HepG2 (cell line): Measurements from ENCODE around the gene NAIF1. TPM values are rescaled to one million over a fixed set of nuclear protein-coding genes. Genes with fewer than 3 reads are reported as not detected.
"Not testable (repeated sequence)": the region's sequence is repeated elsewhere in the genome, so short reads cannot be mapped to it uniquely, and the experiment has no call there.

Experiments
- ATAC-seq: fragments of 200-7000 bp; cut with Tn5 transposase; 3 replicates; pipeline ENCODE4 v1.9.1; 2020; ENCODE audit warnings: mild to moderate bottlenecking, moderate library complexity
- BruUV-seq: library from RNA; stranded (reverse); fragments of 400-500 nt; replicated peaks from 2 replicates; lab custom pipeline; 2021; lab: Mats Ljungman, UMichigan
- CTCF ChIA-PET: fragments of 300-600 bp; formaldehyde crosslinking; extraction: SDS; loops from one replicate; lab custom pipeline; 2021; ENCODE audit warnings: low total read pairs, inconsistent platforms, low intra/inter-chr PET ratio; lab: Yijun Ruan, JAX
- POLR2A ChIA-PET: fragments of 350-600 bp; sonication (Branson Sonifier 250); formaldehyde crosslinking; loops from one replicate; lab custom pipeline; 2020; ENCODE audit warnings: antibody characterized with exemption, inconsistent platforms; lab: Yijun Ruan, JAX
- DNase-seq: peaks from one replicate; pipeline ENCODE4 v3.0.0-alpha.2; 2015; ENCODE audit warnings: low spot score
- FAIRE-seq: peaks from 3 replicates; lab custom pipeline; 2011; peaks lifted over from hg19 to GRCh38; lab: Jason Lieb, UNC
- H2AFZ ChIP-seq: one replicate; pipeline ENCODE4 v1.6.1; 2011; ENCODE audit warnings: low read length, inconsistent platforms
- H3K27ac ChIP-seq: fragments of 300-600 bp; 3 replicates; pipeline ENCODE4 v1.8.0; 2011; ENCODE audit warnings: mixed run types, mild to moderate bottlenecking, mixed read lengths, low read length, inconsistent platforms; ENCODE audit not compliant: insufficient read depth; ENCODE audit errors: extremely low read length
- H3K27me3 ChIP-seq, 2 experiments: fragments of 200-600 bp in 1 of 2; 2 replicates in 1 of 2; 3 replicates in 1 of 2; pipeline versions ENCODE4 v1.6.0 to v1.8.0; 2011; ENCODE audit warnings: low read length in 2 of 2, mild to moderate bottlenecking in 2 of 2, moderate library complexity in 2 of 2, inconsistent platforms in 1 of 2; ENCODE audit not compliant: insufficient read depth in 2 of 2, control insufficient read depth in 1 of 2
- H3K36me3 ChIP-seq, 2 experiments: fragments of 200-600 bp in 1 of 2; replicated peaks in 1 of 2; 2 replicates in 1 of 2; 3 replicates in 1 of 2; pipeline versions ENCODE4 v1.5.1 to v1.8.0; 2011; ENCODE audit warnings: low read length in 2 of 2, inconsistent platforms in 1 of 2; ENCODE audit not compliant: insufficient read depth in 2 of 2, control insufficient read depth in 1 of 2
- H3K4me1 ChIP-seq: 2 replicates; pipeline ENCODE4 v1.5.1; 2012; ENCODE audit warnings: low read length, inconsistent platforms; ENCODE audit not compliant: insufficient read depth
- H3K4me2 ChIP-seq: 2 replicates; pipeline ENCODE4 v1.6.0; 2011; ENCODE audit warnings: low read depth, low read length, inconsistent platforms
- H3K4me3 ChIP-seq, 3 experiments: fragments of 200-600 bp in 1 of 3; sonication (generic), shearing (Covaris generic) in 1 of 3; replicated peaks in 1 of 3; 2 replicates each; pipeline ENCODE4 v1.5.1; 2011 to 2016; ENCODE audit warnings: low read length in 3 of 3, inconsistent platforms in 2 of 3, low read depth in 2 of 3, mild to moderate bottlenecking in 2 of 3, control low read depth in 1 of 3, mixed read lengths in 1 of 3; ENCODE audit not compliant: insufficient read depth in 1 of 3
- H3K79me2 ChIP-seq: one replicate; pipeline ENCODE4 v1.6.1; 2011; ENCODE audit warnings: low read length, inconsistent platforms; ENCODE audit not compliant: insufficient read depth
- H3K9ac ChIP-seq: 2 replicates; pipeline ENCODE4 v1.6.0; 2011; ENCODE audit warnings: mild to moderate bottlenecking, low read depth, low read length, inconsistent platforms; ENCODE audit not compliant: insufficient read depth
- H3K9me3 ChIP-seq: 2 replicates; pipeline ENCODE4 v1.5.1; 2012; ENCODE audit warnings: mild to moderate bottlenecking, low read length
- H4K20me1 ChIP-seq: 2 replicates; pipeline ENCODE4 v1.6.0; 2011; ENCODE audit warnings: inconsistent platforms, mild to moderate bottlenecking, low read length, moderate library complexity; ENCODE audit not compliant: insufficient read depth
- FOSL1 ChIP-seq: sonication (generic); formaldehyde crosslinking; IDR thresholded peaks from 2 replicates; pipeline ENCODE4 v1.9.0; 2021; ENCODE audit warnings: missing genetic modification reagents, borderline replicate concordance
- FOSL2 ChIP-seq: sonication (generic); formaldehyde crosslinking; IDR thresholded peaks from 2 replicates; pipeline ENCODE4 v1.4.0; 2020; ENCODE audit warnings: missing genetic modification reagents
- NR2C2 ChIP-seq: sonication (generic); formaldehyde crosslinking; IDR thresholded peaks from 2 replicates; pipeline ENCODE4 v1.4.0; 2020; ENCODE audit warnings: missing genetic modification reagents, mild to moderate bottlenecking, moderate library complexity, borderline replicate concordance
- NR2F1 ChIP-seq, 2 experiments: fragments of 450-650 bp in 1 of 2; formaldehyde crosslinking in 1 of 2; IDR thresholded peaks; 2 replicates each; pipeline versions ENCODE4 v1.5.0 to v1.6.1; 2016 to 2020; ENCODE audit warnings: mild to moderate bottlenecking in 1 of 2, missing compliant biosample characterization in 1 of 2, missing genetic modification reagents in 1 of 2, moderate library complexity in 1 of 2
- NR2F6 ChIP-seq, 2 experiments: IDR thresholded peaks; 2 replicates each; pipeline ENCODE4 v1.6.1; 2016; ENCODE audit warnings: antibody characterized with exemption in 1 of 2, mild to moderate bottlenecking in 1 of 2
- RARA ChIP-seq: IDR thresholded peaks from 2 replicates; pipeline ENCODE4 v1.6.1; 2016; ENCODE audit warnings: missing genetic modification reagents, missing compliant biosample characterization
- SAP130 ChIP-seq: IDR thresholded peaks from 2 replicates; pipeline ENCODE4 v1.6.1; 2016; ENCODE audit warnings: low read depth
- ZNF460 ChIP-seq: sonication (generic); formaldehyde crosslinking; IDR thresholded peaks from 2 replicates; pipeline ENCODE4 v1.5.1; 2020; ENCODE audit warnings: missing genetic modification reagents, mild to moderate bottlenecking, borderline replicate concordance
- WGBS: methylation state at CpG from one replicate; pipeline ENCODE4 v1.1.6; 2017; ENCODE audit warnings: low lambda C conversion rate; 5-methylcytosine and 5-hydroxymethylcytosine counted together
- in situ Hi-C: cut with HindIII; loops from 2 replicates; pipeline ENCODE4 v1.10.0; 2017; ENCODE audit warnings: low pct_unique_long_range_greater_than_20kb; ENCODE audit not compliant: extremely low pct_ligation_motif_present
- intact Hi-C: fragments of 100-400 bp; cut with micrococcal nuclease; formaldehyde crosslinking; loops from one replicate; pipeline ENCODE4 v1.10.0; 2022; ENCODE audit not compliant: unreplicated experiment
- polyA plus RNA-seq, 8 experiments: library from polyadenylated mRNA; depleted of rRNA in 3 of 8; stranded (reverse) in 7 of 8; unstranded in 1 of 8; fragments of >200 nt; fragmentation: Illumina TruSeq in 4 of 8; extraction: Trizol in 4 of 8; gene quantifications; 2 replicates each; pipeline versions ENCODE4 v1.2.1 to v1.2.3, GENCODE V29; 2011 to 2016; ENCODE audit warnings: low read depth in 4 of 8, missing spikeins in 1 of 8, mixed read lengths in 1 of 8; ENCODE audit not compliant: insufficient read depth in 1 of 8
- total RNA-seq, 5 experiments: library from RNA; depleted of rRNA; stranded (reverse); fragments of >200 nt; fragmentation: Illumina TruSeq; extraction: Trizol; gene quantifications; 2 replicates each; pipeline ENCODE4 v1.2.3, GENCODE V29; 2016; ENCODE audit warnings: low read depth in 1 of 5
- TF ChIP-seq, protein P1 (sequence below): IDR thresholded peaks from 2 replicates; pipeline ENCODE4 v1.4.0; 2020; ENCODE audit warnings: mild to moderate bottlenecking, missing genetic modification reagents

NAIF1 gene
- total and polyA plus RNA-seq, 2 of the 13 experiments (the other 11 are each of a cell fraction or from before 2014, with no cell fraction given), result 6.0 to 6.9 TPM

DNA sequence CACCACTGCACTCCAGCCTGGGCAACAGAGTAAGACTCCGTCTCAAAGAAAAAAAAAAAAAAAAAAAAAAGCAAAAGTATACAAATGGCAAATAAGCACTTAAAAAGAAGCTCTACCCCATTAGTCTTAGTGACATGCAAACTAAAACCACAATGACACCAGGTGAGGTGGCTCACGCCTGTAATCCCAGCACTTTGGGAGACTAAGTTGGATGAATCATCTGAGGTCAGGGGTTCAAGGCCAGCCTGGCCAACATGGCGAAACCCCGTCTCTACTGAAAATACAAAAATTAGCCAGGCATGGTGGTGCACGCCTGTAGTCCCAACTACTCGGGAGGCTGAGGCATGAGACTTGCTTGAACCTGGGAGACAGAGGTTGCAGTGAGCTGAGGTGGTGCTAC is 21.7 kb downstream of the NAIF1 start:
- H3K79me2 ChIP-seq, H3K36me3 ChIP-seq, CTCF ChIA-PET, H2AFZ ChIP-seq, POLR2A ChIA-PET, H3K9me3 ChIP-seq, H3K9ac ChIP-seq, H4K20me1 ChIP-seq, H3K27me3 ChIP-seq, H3K4me3 ChIP-seq, ATAC-seq, FAIRE-seq, H3K4me2 ChIP-seq, BruUV-seq, DNase-seq, H3K27ac ChIP-seq, intact Hi-C loops, in situ Hi-C loops: not testable (repeated sequence)
- peaks cover 67% of the 10 kb centered on the region for H3K4me1 ChIP-seq
- WGBS, result 21% methylated on average over 6 of the region's 6 CpGs
- TF ChIP-seq NR2C2 (CRISPR knock-in tag) (peak; percentile 38; the same call in 1 of the 2 replicates), FOSL2 (CRISPR knock-in tag) (peak; percentile 89), FOSL1 (CRISPR knock-in tag) (peak; percentile 41; the same call in 1 of the 2 replicates), SAP130 (peak; percentile 33; the same call in 1 of the 2 replicates), NR2F6 (IDR thresholded peaks at IDR 0.05) (peak; percentile 48; the same call in 1 of the 2 replicates), NR2F6 (CRISPR knock-in tag; IDR thresholded peaks at IDR 0.05) (peak; percentile 71; the same call in 1 of the 2 replicates), ZNF460 (CRISPR knock-in tag) (peak; percentile 28; the same call in 1 of the 2 replicates), NR2F1 (CRISPR knock-in tag; IDR thresholded peaks at IDR 0.05) (peak in 1 of 2 experiments; percentile 55; a peak in 2 of 4 replicates), RARA (peak; percentile 73)
- TF ChIP-seq, protein P1, sequence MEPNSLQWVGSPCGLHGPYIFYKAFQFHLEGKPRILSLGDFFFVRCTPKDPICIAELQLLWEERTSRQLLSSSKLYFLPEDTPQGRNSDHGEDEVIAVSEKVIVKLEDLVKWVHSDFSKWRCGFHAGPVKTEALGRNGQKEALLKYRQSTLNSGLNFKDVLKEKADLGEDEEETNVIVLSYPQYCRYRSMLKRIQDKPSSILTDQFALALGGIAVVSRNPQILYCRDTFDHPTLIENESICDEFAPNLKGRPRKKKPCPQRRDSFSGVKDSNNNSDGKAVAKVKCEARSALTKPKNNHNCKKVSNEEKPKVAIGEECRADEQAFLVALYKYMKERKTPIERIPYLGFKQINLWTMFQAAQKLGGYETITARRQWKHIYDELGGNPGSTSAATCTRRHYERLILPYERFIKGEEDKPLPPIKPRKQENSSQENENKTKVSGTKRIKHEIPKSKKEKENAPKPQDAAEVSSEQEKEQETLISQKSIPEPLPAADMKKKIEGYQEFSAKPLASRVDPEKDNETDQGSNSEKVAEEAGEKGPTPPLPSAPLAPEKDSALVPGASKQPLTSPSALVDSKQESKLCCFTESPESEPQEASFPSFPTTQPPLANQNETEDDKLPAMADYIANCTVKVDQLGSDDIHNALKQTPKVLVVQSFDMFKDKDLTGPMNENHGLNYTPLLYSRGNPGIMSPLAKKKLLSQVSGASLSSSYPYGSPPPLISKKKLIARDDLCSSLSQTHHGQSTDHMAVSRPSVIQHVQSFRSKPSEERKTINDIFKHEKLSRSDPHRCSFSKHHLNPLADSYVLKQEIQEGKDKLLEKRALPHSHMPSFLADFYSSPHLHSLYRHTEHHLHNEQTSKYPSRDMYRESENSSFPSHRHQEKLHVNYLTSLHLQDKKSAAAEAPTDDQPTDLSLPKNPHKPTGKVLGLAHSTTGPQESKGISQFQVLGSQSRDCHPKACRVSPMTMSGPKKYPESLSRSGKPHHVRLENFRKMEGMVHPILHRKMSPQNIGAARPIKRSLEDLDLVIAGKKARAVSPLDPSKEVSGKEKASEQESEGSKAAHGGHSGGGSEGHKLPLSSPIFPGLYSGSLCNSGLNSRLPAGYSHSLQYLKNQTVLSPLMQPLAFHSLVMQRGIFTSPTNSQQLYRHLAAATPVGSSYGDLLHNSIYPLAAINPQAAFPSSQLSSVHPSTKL (CRISPR knock-in tag), result 0 out of 2 replicates have a peak, but pooled peaks have one; percentile 19
